ENCODE results near the gene USP44.

- TF ChIP-seq HMG20A (CRISPR knock-in tag; IDR thresholded peaks at IDR 0.05; ENCODE audit: borderline replicate concordance) (no peak), XRCC5 (optimal IDR thresholded peaks at IDR 0.05; ENCODE audit: low read length) (no peak), ELK4 (CRISPR knock-in tag; IDR thresholded peaks at IDR 0.05; ENCODE audit: borderline replicate concordance) (no peak), BCLAF1 (IDR thresholded peaks at IDR 0.05) (no peak), ZNF12 (CRISPR knock-in tag; IDR thresholded peaks at IDR 0.05) (no peak), ARHGAP35 (CRISPR knock-in tag; IDR thresholded peaks at IDR 0.05; ENCODE audit: borderline replicate concordance) (no peak), FOSL2 (CRISPR knock-in tag; IDR thresholded peaks at IDR 0.05) (no peak), MYC (CRISPR knock-in tag; IDR thresholded peaks at IDR 0.05; ENCODE audit: borderline replicate concordance) (no peak), NR2C2 (CRISPR knock-in tag; IDR thresholded peaks at IDR 0.05; ENCODE audit: borderline replicate concordance) (no peak)
- TF ChIP-seq, protein P1, sequence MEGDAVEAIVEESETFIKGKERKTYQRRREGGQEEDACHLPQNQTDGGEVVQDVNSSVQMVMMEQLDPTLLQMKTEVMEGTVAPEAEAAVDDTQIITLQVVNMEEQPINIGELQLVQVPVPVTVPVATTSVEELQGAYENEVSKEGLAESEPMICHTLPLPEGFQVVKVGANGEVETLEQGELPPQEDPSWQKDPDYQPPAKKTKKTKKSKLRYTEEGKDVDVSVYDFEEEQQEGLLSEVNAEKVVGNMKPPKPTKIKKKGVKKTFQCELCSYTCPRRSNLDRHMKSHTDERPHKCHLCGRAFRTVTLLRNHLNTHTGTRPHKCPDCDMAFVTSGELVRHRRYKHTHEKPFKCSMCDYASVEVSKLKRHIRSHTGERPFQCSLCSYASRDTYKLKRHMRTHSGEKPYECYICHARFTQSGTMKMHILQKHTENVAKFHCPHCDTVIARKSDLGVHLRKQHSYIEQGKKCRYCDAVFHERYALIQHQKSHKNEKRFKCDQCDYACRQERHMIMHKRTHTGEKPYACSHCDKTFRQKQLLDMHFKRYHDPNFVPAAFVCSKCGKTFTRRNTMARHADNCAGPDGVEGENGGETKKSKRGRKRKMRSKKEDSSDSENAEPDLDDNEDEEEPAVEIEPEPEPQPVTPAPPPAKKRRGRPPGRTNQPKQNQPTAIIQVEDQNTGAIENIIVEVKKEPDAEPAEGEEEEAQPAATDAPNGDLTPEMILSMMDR (CRISPR knock-in tag; IDR thresholded peaks at IDR 0.05), result no peak
These were observed 77.9 kb downstream of the USP44 start for GRCh38 chr12:95473231-95473883.

Data from HepG2 (cell line).